ENCODE measurements around the gene TNFSF18. TPM values are rescaled to one million over a fixed set of nuclear protein-coding genes. Genes with fewer than 3 reads are reported as not detected.

TNFSF18 gene
- total RNA-seq, 1 experiment from 2014 or later, result not detected

- no peak for DNase-seq (ENCODE audit: low spot score)
Measured at GRCh38 chr1:173039626-173040025, 11.1 kb downstream of the TNFSF18 start.

- no peak for DNase-seq (ENCODE audit: low spot score)
Measured at GRCh38 chr1:173038875-173039554, 11.7 kb downstream of the TNFSF18 start.

- no peak for DNase-seq (ENCODE audit: low spot score)
Measured at GRCh38 chr1:173024543-173024942, 26.2 kb downstream of the TNFSF18 start.

- DNase-seq (ENCODE audit: low spot score), result no peak
Measured at GRCh38 chr1:173023343-173023742, 27.4 kb downstream of the TNFSF18 start.

DNA sequence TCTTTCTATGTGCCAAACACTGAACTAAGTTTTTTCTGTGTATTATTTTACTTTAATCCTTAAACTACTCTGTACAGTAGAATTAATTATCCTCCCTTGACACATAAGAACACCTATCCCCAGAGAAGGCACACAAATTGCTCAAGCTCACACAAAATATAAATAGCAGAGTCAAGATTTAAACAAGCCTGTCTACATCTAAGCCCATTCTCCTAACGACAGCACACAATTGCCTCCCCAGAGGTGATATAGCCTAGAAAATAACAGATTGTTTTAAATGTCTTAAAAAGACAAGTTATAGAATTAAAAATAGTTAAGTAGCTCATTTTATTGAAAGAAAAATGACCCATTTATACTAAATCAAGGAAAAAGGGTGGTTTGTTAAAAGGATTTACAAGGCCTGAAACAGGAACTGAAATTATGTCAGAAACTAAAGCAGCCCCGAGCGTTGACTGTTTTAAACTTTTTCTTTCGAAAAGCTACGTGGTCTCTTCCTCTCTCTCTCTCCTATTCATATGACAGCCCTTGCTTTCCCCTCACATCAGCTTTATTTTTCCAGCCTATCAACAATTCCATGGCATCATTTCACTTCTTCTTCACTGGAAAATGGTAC is 30.5 kb downstream of the TNFSF18 start:
- DNase-seq (ENCODE audit: low spot score), result no peak

DNA sequence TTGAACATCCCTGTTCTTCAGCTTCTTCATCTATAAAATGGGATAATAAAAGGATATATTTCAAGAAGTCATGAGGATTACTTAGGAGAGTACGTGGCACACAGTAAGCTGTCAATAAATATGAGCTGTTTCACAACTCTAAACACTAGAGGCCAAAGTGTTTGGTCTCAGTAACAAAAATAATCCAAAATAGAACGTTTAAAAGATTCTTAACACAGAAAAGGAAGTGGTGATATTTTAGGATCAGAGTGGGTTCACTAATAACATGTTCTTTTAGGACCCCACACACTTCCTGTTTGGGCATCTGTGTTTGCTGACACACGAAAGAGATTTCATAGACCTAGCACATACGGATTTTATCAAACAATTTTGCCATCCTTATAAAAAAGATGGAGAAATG is 32.9 kb downstream of the TNFSF18 start:
- DNase-seq (ENCODE audit: low spot score), result no peak

DNA sequence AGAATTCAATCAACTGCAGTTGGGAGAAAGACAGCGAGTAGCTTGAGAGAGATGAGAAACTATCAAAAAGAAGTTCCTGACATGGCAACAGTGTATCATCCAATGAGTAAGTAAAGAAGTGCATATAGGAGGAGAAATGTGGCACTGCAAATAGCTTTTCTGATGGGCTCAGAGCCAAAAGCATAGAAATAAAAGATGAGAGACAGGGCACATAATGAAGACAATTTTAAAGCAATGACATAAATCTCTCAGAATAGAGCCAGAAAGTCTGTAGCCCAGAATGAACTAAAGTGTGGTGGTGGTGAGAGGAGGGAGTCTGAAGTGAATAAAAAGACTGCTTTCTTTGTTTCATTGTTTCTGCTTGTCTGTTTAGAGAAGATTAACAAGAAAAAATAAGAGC is 34.3 kb downstream of the TNFSF18 start:
- DNase-seq (ENCODE audit: low spot score), result no peak

DNA sequence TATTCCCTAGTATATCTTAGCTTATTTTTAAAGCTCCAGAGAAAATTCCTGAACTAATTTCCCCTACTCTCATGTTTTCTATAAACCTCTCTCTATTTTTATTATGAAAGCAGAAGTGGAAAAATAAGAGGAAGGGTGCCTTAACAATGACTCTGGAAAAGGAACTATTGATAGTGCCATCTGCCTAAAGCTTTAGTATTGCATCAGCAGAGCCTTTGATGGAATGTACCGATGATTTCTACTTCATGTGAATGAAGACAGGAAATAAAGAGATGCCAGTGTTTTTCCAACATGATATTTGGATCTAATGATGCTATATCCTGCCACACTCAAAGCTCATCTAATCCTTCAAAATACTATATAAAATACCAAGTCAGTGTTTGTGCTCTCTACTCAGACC is 35.1 kb downstream of the TNFSF18 start:
- DNase-seq (ENCODE audit: low spot score), result no peak

DNA sequence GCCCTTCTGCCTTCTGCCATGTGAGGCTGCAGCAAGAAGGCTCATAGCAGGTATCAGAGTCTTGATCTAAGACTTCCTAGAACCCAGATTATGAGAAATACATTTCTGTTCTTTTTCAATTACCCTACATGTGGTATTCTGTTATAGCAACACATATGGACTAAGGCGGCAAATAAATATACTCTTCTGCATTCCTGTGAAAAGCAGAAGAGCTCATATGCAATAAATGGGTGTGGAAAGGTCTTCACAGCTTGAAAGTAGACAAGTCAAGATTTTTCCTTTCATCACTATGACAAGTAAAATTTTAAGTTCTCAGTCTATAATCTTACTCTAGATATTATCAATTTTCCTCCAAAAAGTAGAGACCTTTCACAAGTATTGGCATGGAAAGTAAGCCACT is 36.6 kb downstream of the TNFSF18 start:
- no peak for DNase-seq (ENCODE audit: low spot score)

- DNase-seq (ENCODE audit: low spot score), result no peak
Measured at GRCh38 chr1:173012126-173012525, 38.6 kb downstream of the TNFSF18 start.

- no peak for DNase-seq (ENCODE audit: low spot score)
Measured at GRCh38 chr1:173009597-173009996, 41.1 kb downstream of the TNFSF18 start.

- DNase-seq (ENCODE audit: low spot score), result peak; percentile 33
Measured at GRCh38 chr1:173005196-173005864, 45.4 kb downstream of the TNFSF18 start.

- DNase-seq (ENCODE audit: low spot score), result no peak
Measured at GRCh38 chr1:173002891-173003838, 47.6 kb downstream of the TNFSF18 start.

- DNase-seq (ENCODE audit: low spot score), result no peak
Measured at GRCh38 chr1:172999349-172999748, 51.4 kb downstream of the TNFSF18 start.

GRCh38 chr1:172997941-172998361 is 52.8 kb downstream of the TNFSF18 start:
- no peak for DNase-seq (ENCODE audit: low spot score)

DNA sequence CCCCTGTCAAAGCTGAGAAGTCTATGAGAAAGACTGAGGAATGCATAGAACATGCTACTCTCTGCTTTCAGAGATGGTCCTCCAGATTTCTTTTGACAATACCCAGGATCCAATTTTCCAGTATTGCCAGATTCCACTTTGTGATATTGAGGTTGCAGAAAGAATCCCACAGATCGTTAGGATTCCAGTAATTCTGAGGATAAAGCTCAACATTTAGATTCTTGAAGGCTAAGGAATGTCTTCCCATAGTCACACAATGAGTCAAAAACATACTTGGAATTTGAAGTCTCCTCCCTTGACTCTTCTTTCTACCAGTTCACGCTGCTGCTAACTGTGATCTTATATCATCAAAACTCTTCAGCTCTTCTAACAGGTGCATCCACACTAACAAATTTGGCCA is 57.1 kb downstream of the TNFSF18 start:
- no peak for DNase-seq (ENCODE audit: low spot score)

DNA sequence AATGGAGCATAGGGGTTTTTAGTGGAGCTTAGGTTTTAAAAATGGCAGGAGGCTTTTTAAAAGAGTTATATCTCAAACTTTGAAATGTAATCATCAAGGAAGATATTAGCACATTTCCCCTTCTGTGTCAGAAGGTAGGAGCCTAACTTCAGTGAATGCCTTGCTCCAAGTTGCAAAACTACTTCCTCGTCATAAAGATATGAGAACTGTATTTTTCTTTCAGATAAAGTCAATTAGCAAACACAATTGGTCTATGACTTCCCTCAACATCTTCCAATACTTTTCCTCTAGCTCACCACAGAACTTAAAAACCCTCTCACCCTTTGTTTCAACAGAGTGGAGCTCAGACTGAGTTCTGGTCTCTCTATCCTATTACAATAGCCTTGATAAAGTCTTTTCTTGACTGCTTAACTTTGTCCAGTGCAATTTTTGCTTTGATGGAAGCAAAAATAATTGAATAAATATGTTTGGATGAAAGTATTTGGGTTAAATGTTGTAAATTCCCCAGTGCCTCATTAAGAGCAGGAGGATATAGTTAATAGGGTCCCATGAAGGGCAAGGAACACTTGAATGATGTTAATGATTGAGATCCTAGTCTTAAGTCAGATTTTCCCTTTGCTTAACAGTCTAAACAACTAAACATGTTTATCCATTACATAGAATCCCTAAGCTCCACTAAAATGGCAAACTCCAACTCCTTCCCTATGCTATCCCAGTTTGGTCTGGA is 58.9 kb downstream of the TNFSF18 start:
- no peak for DNase-seq (ENCODE audit: low spot score)

- no peak for DNase-seq (ENCODE audit: low spot score)
Measured at GRCh38 chr1:172990598-172991215, 60.0 kb downstream of the TNFSF18 start.

All from HT-29 (cell line).